Right lobe of liver (tissue), 4 donors: ENCODE results near the gene GREB1.

Experiments used
- POLR2A ChIP-seq: fragments of 450-650 bp; IDR thresholded peaks from one replicate; pipeline ENCODE4 v1.6.1; 2017; ENCODE audit warnings: antibody characterized with exemption, mild to moderate bottlenecking
- TF ChIP-seq, protein P1 (sequence below), 4 donors: fragments of 200-600 bp in 3 of 4; fragments of 450-650 bp in 1 of 4; IDR thresholded peaks; one replicate each; pipeline versions ENCODE4 v1.5.1 to v1.8.0; 2016 to 2022; ENCODE audit warnings: antibody characterized with exemption in 4 of 4, mild to moderate bottlenecking in 2 of 4
- donor health status: DM: no; HTN: no; CAD: no.
- donor health status: DM: no; HTN: no; CAD: no.
- donor health status: DM: no; HTN: yes; CAD: no.

GRCh38 chr2:11558214-11558886 is 24.5 kb downstream of the GREB1 start:
- TF ChIP-seq, protein P1, sequence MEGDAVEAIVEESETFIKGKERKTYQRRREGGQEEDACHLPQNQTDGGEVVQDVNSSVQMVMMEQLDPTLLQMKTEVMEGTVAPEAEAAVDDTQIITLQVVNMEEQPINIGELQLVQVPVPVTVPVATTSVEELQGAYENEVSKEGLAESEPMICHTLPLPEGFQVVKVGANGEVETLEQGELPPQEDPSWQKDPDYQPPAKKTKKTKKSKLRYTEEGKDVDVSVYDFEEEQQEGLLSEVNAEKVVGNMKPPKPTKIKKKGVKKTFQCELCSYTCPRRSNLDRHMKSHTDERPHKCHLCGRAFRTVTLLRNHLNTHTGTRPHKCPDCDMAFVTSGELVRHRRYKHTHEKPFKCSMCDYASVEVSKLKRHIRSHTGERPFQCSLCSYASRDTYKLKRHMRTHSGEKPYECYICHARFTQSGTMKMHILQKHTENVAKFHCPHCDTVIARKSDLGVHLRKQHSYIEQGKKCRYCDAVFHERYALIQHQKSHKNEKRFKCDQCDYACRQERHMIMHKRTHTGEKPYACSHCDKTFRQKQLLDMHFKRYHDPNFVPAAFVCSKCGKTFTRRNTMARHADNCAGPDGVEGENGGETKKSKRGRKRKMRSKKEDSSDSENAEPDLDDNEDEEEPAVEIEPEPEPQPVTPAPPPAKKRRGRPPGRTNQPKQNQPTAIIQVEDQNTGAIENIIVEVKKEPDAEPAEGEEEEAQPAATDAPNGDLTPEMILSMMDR (IDR thresholded peaks at IDR 0.05) = no peak
- TF ChIP-seq POLR2A = no peak
